Measurements from ENCODE around the gene GSG1L.

Gene GSG1L

GRCh38 chr16:27826081-27826892 is 237.2 kb downstream of the GSG1L start:
- TF ChIP-seq, protein P1, sequence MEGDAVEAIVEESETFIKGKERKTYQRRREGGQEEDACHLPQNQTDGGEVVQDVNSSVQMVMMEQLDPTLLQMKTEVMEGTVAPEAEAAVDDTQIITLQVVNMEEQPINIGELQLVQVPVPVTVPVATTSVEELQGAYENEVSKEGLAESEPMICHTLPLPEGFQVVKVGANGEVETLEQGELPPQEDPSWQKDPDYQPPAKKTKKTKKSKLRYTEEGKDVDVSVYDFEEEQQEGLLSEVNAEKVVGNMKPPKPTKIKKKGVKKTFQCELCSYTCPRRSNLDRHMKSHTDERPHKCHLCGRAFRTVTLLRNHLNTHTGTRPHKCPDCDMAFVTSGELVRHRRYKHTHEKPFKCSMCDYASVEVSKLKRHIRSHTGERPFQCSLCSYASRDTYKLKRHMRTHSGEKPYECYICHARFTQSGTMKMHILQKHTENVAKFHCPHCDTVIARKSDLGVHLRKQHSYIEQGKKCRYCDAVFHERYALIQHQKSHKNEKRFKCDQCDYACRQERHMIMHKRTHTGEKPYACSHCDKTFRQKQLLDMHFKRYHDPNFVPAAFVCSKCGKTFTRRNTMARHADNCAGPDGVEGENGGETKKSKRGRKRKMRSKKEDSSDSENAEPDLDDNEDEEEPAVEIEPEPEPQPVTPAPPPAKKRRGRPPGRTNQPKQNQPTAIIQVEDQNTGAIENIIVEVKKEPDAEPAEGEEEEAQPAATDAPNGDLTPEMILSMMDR (IDR thresholded peaks at IDR 0.05; ENCODE audit: low read depth, low read length) = no peak
- Histone ChIP-seq H3K9me3 (ENCODE audit: severe bottlenecking) (no peaks in the 10 kb centered on the region), H3K36me3 (no peaks in the 10 kb centered on the region), H3K27me3 (ENCODE audit: insufficient read depth, low read depth, severe bottlenecking) (no peaks in the 10 kb centered on the region), H3K4me3 (ENCODE audit: low read depth, low read length) (no peak overlapping the region), H3K27ac (no peak overlapping the region)
- DNase-seq = no peak

- H3K4me3 ChIP-seq (ENCODE audit: low read depth, low read length) = no peak overlapping the region
- no peaks in the 10 kb centered on the region for H3K9me3 ChIP-seq (ENCODE audit: severe bottlenecking)
- no peaks in the 10 kb centered on the region for H3K36me3 ChIP-seq
- no peak for DNase-seq
- H3K27me3 ChIP-seq (ENCODE audit: insufficient read depth, low read depth, severe bottlenecking) = no peaks in the 10 kb centered on the region
- TF ChIP-seq, protein P1 (IDR thresholded peaks at IDR 0.05; ENCODE audit: low read depth, low read length) = no peak
- no peak overlapping the region for H3K27ac ChIP-seq
Measured at GRCh38 chr16:27824786-27825185, 238.7 kb downstream of the GSG1L start.

DNA sequence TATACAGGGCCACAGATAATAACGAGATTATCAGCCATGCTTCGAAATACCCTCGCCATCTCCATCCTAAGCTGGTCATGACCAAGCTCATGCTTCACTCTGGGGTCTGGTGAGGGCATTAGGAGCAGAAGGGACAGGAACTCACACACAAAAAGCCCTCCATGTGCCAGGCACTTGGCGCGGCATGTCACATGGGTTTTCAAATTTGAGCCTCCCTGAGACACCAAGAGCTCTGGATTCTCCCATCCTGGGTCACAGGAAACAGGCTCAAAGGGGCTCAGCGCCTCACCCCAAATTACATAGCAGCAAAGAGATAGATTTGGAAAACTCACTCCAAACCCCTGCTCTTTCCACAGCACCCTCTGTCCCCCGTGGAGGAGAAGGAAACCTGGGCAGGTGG is 239.5 kb downstream of the GSG1L start:
- no peak for DNase-seq
- Histone ChIP-seq H3K9me3 (ENCODE audit: severe bottlenecking) (no peaks in the 10 kb centered on the region), H3K4me3 (ENCODE audit: low read depth, low read length) (no peak overlapping the region), H3K27ac (no peak overlapping the region), H3K36me3 (no peaks in the 10 kb centered on the region), H3K27me3 (ENCODE audit: insufficient read depth, low read depth, severe bottlenecking) (no peaks in the 10 kb centered on the region)
- TF ChIP-seq, protein P1 (IDR thresholded peaks at IDR 0.05; ENCODE audit: low read depth, low read length) = no peak

GRCh38 chr16:27823421-27823820 is 240.1 kb downstream of the GSG1L start:
- no peak overlapping the region for H3K4me3 ChIP-seq (ENCODE audit: low read depth, low read length)
- no peak overlapping the region for H3K27ac ChIP-seq
- H3K36me3 ChIP-seq = no peaks in the 10 kb centered on the region
- H3K9me3 ChIP-seq (ENCODE audit: severe bottlenecking) = no peaks in the 10 kb centered on the region
- DNase-seq = no peak
- TF ChIP-seq, protein P1 (IDR thresholded peaks at IDR 0.05; ENCODE audit: low read depth, low read length) = no peak
- H3K27me3 ChIP-seq (ENCODE audit: insufficient read depth, low read depth, severe bottlenecking) = no peaks in the 10 kb centered on the region

DNA sequence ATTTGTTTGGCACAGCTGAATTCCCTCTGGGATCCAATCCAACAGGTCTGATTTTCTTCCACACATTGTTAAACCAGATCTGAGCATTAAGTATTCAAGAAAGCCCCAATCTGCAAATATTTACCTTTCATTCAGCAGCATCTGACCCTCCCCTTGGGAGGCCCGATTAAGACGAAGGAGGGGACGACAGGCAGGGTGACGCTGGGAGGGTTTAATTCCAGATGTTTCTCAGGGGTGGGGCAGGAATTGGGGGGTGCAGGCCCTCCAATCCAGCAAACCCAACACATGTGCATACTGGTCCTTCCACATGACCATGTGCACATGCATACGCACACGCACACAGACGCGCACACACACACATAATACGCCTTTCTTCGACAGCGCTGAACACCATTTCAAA is 240.5 kb downstream of the GSG1L start:
- Histone ChIP-seq H3K9me3 (ENCODE audit: severe bottlenecking) (no peaks in the 10 kb centered on the region), H3K36me3 (no peaks in the 10 kb centered on the region), H3K27ac (no peak overlapping the region), H3K4me3 (ENCODE audit: low read depth, low read length) (no peak overlapping the region), H3K27me3 (ENCODE audit: insufficient read depth, low read depth, severe bottlenecking) (no peaks in the 10 kb centered on the region)
- DNase-seq = no peak
- TF ChIP-seq, protein P1 (IDR thresholded peaks at IDR 0.05; ENCODE audit: low read depth, low read length) = no peak

GRCh38 chr16:27822529-27822928 is 241.0 kb downstream of the GSG1L start:
- Histone ChIP-seq H3K36me3 (no peaks in the 10 kb centered on the region), H3K4me3 (ENCODE audit: low read depth, low read length) (no peak overlapping the region), H3K27me3 (ENCODE audit: insufficient read depth, low read depth, severe bottlenecking) (no peaks in the 10 kb centered on the region), H3K9me3 (ENCODE audit: severe bottlenecking) (no peaks in the 10 kb centered on the region), H3K27ac (no peak overlapping the region)
- no peak for DNase-seq
- TF ChIP-seq, protein P1 (IDR thresholded peaks at IDR 0.05; ENCODE audit: low read depth, low read length) = no peak
